Natural killer cell (primary cell): ENCODE measurements around the gene LIN7B. TPM values are rescaled to one million over a fixed set of nuclear protein-coding genes. Genes with fewer than 3 reads are reported as not detected.

Experiments used
- ATAC-seq, 3 donors: fragments of 150-1000 bp in 2 of 3; fragments of 200-7000 bp in 1 of 3; cut with Tn5 transposase; 1 replicate in 1 of 3; 2 replicates in 2 of 3; pipeline ENCODE4 v1.10.0; 2021; ENCODE audit warnings: mild to moderate bottlenecking in 2 of 3, moderate library complexity in 2 of 3
- DNase-seq, 2 donors: peaks; one replicate each; pipeline versions ENCODE4 v3.0.0 to v3.0.0-alpha.2; 2013 to 2021; ENCODE audit warnings: mixed read lengths in 1 of 2
- H3K27ac ChIP-seq: one replicate; pipeline ENCODE4 v1.5.1; 2013; ENCODE audit warnings: mild to moderate bottlenecking, low read length
- H3K27me3 ChIP-seq: one replicate; pipeline ENCODE4 v1.6.1; 2013; ENCODE audit warnings: low read length; ENCODE audit not compliant: control insufficient read depth, insufficient read depth
- H3K36me3 ChIP-seq: one replicate; pipeline ENCODE4 v1.6.1; 2013; ENCODE audit warnings: low read length; ENCODE audit not compliant: control insufficient read depth, insufficient read depth
- H3K4me1 ChIP-seq: one replicate; pipeline ENCODE4 v1.6.1; 2013; ENCODE audit warnings: low read length; ENCODE audit not compliant: control insufficient read depth, insufficient read depth
- H3K4me3 ChIP-seq: one replicate; pipeline ENCODE4 v1.5.1; 2013; ENCODE audit warnings: low read length
- H3K9me3 ChIP-seq: one replicate; pipeline ENCODE4 v1.6.1; 2013; ENCODE audit warnings: low read length; ENCODE audit not compliant: control insufficient read depth, insufficient read depth
- H3K27ac Mint-ChIP-seq, 2 donors: one replicate each; pipeline ENCODE4 v1.8.0; 2022; ENCODE audit warnings: mild to moderate bottlenecking in 2 of 2, mixed read lengths in 2 of 2, moderate library complexity in 1 of 2
- H3K27me3 Mint-ChIP-seq, 2 donors: one replicate each; pipeline ENCODE4 v1.8.0; 2022; ENCODE audit warnings: low read depth in 2 of 2, mixed read lengths in 2 of 2
- H3K36me3 Mint-ChIP-seq: one replicate; pipeline ENCODE4 v1.8.0; 2022; ENCODE audit warnings: mixed read lengths
- H3K4me1 Mint-ChIP-seq, 2 donors: one replicate each; pipeline ENCODE4 v1.8.0; 2022; ENCODE audit warnings: mixed read lengths in 2 of 2
- H3K4me3 Mint-ChIP-seq: one replicate; pipeline ENCODE4 v1.8.0; 2022; ENCODE audit warnings: mild to moderate bottlenecking, moderate library complexity, mixed read lengths
- H3K9me3 Mint-ChIP-seq, 2 donors: one replicate each; pipeline ENCODE4 v1.8.0; 2022; ENCODE audit warnings: mixed read lengths in 2 of 2
- CTCF ChIP-seq: fragments of 200-600 bp; IDR thresholded peaks from one replicate; pipeline ENCODE4 v1.8.0; 2022; ENCODE audit warnings: antibody characterized with exemption
- WGBS: methylation state at CpG from one replicate; pipeline ENCODE4 v1.1.7; 2013; ENCODE audit warnings: missing lambda C conversion rate; ENCODE audit not compliant: insufficient coverage; 5-methylcytosine and 5-hydroxymethylcytosine counted together
- intact Hi-C: fragments of 100-400 bp; cut with micrococcal nuclease; formaldehyde crosslinking; loops from one replicate; pipeline ENCODE4 v1.14.2; 2022
- total RNA-seq, 4 donors: library from RNA; stranded (reverse); fragments of 120-200 nt in 1 of 4; gene quantifications; one replicate each; pipeline versions ENCODE4 v1.2.3 to v1.2.4, GENCODE V29; 2013 to 2022

Gene LIN7B
- total RNA-seq, 3 donors from 2014 or later (not counting 1 experiment from before 2014, with no cell fraction given): 6.2 to 8.8 (median 6.5) TPM

- H3K27ac ChIP-seq: no peak overlapping the region
- ATAC-seq: no peak
- H3K9me3 ChIP-seq: no peaks in the 10 kb centered on the region
- intact Hi-C loops: no loop called here
- H3K4me1 ChIP-seq: peaks cover 40% of the 10 kb centered on the region
- WGBS: 9% methylated on average over 13 of the region's 16 CpGs
- Mint-ChIP-seq H3K27me3 (peaks cover 19 to 56% of the 10 kb centered on the region in 2 donors), H3K4me1 (peaks cover 21 to 48% of the 10 kb centered on the region in 2 donors), H3K27ac (no peak overlapping the region), H3K4me3 (peak overlapping the region; percentile 70), H3K9me3 (no peaks in the 10 kb centered on the region), H3K36me3 (no peaks in the 10 kb centered on the region)
- no peaks in the 10 kb centered on the region for H3K36me3 ChIP-seq
- H3K4me3 ChIP-seq: peak overlapping the region; percentile 56
- H3K27me3 ChIP-seq: peaks cover 25% of the 10 kb centered on the region
- no peak for DNase-seq
- no peak for TF ChIP-seq CTCF
Observed at GRCh38 chr19:49150944-49151243, 36.7 kb downstream of the LIN7B start.

DNA sequence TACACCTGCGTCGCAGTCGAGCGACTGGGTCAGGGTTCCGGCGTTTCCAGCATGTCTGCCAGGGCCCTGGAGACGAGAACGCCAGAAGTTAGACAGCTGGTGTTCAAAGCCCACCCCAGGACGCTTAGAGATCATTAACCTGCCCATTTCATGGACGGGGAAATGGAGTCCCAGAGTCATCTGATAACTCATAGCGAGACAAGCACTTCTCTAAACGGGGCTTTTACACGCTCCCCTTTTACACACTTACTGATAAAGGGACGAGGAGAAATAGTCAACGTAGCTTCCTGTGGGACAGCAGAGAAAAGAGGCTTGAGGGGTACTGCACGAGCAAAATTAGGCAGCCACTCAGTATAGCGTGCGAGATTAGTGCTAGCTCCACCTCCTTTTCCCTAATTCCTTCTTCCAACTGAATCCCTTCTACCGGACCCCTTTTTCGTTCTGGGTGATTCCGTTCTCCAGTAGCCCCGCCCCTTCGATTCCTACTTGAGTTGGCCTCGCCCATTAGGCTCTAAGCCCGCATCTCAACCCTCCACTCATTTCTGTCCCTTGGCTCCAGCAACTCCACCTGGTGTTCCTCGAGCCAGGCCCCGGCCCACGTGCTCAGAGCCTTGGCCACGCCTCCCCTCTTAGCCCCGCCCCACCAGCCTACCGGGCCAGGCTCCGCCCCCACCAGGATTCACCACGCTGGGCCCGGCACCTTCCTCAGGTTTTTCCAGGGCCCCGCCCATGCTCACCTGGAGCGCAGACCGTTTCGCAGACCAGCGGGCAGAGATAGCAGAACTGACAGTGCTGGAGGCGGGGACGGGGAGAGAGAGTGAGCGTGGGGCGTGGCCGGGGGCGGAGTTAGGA is 37.3 kb downstream of the LIN7B start:
- Histone ChIP-seq H3K27me3 (peaks cover 25% of the 10 kb centered on the region), H3K36me3 (no peaks in the 10 kb centered on the region), H3K4me3 (no peak overlapping the region), H3K27ac (no peak overlapping the region), H3K9me3 (no peaks in the 10 kb centered on the region), H3K4me1 (peaks cover 36% of the 10 kb centered on the region)
- ATAC-seq (peak in 1 of 3 donors; percentile 31), DNase-seq (peak; percentile 41 to 63)
- Mint-ChIP-seq H3K36me3 (no peaks in the 10 kb centered on the region), H3K9me3 (no peaks in the 10 kb centered on the region), H3K4me3 (peak overlapping the region; percentile 70), H3K27ac (no peak overlapping the region), H3K4me1 (peaks cover 20 to 48% of the 10 kb centered on the region in 2 donors), H3K27me3 (peaks cover 19 to 58% of the 10 kb centered on the region in 2 donors)
- 14% methylated on average over 45 of the region's 45 CpGs for WGBS
- TF ChIP-seq CTCF: no peak
- intact Hi-C loops: no loop called here

- Mint-ChIP-seq H3K9me3 (no peaks in the 10 kb centered on the region), H3K36me3 (no peaks in the 10 kb centered on the region), H3K4me3 (peak overlapping the region; percentile 52), H3K4me1 (peaks cover 20 to 48% of the 10 kb centered on the region in 2 donors), H3K27me3 (peaks cover 19 to 56% of the 10 kb centered on the region in 2 donors), H3K27ac (no peak overlapping the region)
- DNase-seq: no peak
- intact Hi-C loops: no loop called here
- no peak for ATAC-seq
- no peak for TF ChIP-seq CTCF
- 21% methylated on average over 10 of the region's 10 CpGs for WGBS
- Histone ChIP-seq H3K4me3 (no peak overlapping the region), H3K4me1 (peaks cover 36% of the 10 kb centered on the region), H3K9me3 (no peaks in the 10 kb centered on the region), H3K27ac (no peak overlapping the region), H3K36me3 (no peaks in the 10 kb centered on the region), H3K27me3 (peaks cover 25% of the 10 kb centered on the region)
Observed at GRCh38 chr19:49152119-49152550, 38.0 kb downstream of the LIN7B start.
